DOHH2 (cell line): ENCODE measurements around the gene DHRS1.

Experiments
- CTCF ChIP-seq: fragments of 200-600 bp; sonication (generic); IDR thresholded peaks from one replicate; pipeline ENCODE4 v1.5.1; 2014; ENCODE audit warnings: antibody characterized with exemption, mild to moderate bottlenecking, low read depth, low read length; ENCODE audit not compliant: poor library complexity, severe bottlenecking
- EZH2phosphoT487 ChIP-seq: fragments of 200-600 bp; sonication (generic); IDR thresholded peaks from 2 replicates; pipeline ENCODE4 v1.6.1; 2017; ENCODE audit warnings: borderline replicate concordance, mild to moderate bottlenecking, antibody characterized with exemption, low read length, moderate library complexity, mixed read lengths

DNA sequence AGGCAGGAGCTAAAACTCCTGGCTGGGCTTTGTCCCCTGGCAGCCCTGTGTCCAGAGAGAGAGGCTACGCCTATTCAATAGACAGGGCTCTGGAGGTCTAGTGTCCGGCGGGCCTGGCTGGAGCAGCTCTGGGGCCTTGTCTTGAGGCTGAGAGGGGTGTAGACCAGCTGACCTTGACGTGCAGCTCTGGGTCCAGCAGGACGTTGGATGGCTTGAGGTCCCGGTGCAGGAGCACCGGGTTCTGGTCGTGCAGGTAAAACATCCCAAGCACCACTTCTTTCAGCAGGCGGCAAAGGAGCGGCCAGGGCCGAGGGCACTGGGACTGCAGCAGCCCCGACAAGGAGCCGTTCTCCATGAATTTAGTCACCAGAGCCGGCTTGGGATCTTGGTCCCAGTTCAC, 39.3 kb upstream of the DHRS1 start:
- no peak for TF ChIP-seq CTCF
- no peak for TF ChIP-seq EZH2phosphoT487
